ENCODE results near the gene SLC31A2. TPM values are rescaled to one million over a fixed set of nuclear protein-coding genes. Genes with fewer than 3 reads are reported as not detected.
"Not testable (repeated sequence)": the region's sequence is repeated elsewhere in the genome, so short reads cannot be mapped to it uniquely, and the experiment has no call there.

Gene SLC31A2
- total RNA-seq, result 10 to 100 TPM in 3 of 4 donors, 1 to 10 TPM in 1; 6.7 to 26.6 (median 13.6) TPM

- 0% methylated on average over 2 to 28 of the region's 87 CpGs for WGBS, 2 donors (ENCODE audit: low coverage in 1 of 2)
- Histone ChIP-seq H3K36me3 (no peaks in the 10 kb centered on the region), H3K27me3 (peaks cover 3% of the 10 kb centered on the region), H3K4me1 (peaks cover 0 to 55% (median 6%) of the 10 kb centered on the region in 3 donors), H3K4me3 (peak within 1 kb of the TSS; percentile 76 to 80), H3K27ac (peak within 1 kb of the TSS; percentile 13 to 88 (median 80)), H3K9me3 (no peaks in the 10 kb centered on the region)
- ATAC-seq, result peak; percentile 94
- TF ChIP-seq CTCF (IDR thresholded peaks at IDR 0.05) (peak in 3 of 4 experiments; percentile 24 to 58 (median 29)), POLR2AphosphoS5 (IDR thresholded peaks at IDR 0.05) (peak; percentile 52), POLR2A (IDR thresholded peaks at IDR 0.05) (peak; percentile 63 to 78), EP300 (IDR thresholded peaks at IDR 0.05) (no peak)
These were observed at the start of gene SLC31A2 for GRCh38 chr9:113150670-113151611. TSS of gene SLC31A2 (plus strand) at chr9:113151007. CDS start at chr9:113151075, 68 bp downstream.

- no CpG with 5 or more reads among the region's 6 CpGs for WGBS, 2 donors (ENCODE audit: low coverage in 1 of 2)
These were observed 45.5 kb upstream of the SLC31A2 start for GRCh38 chr9:113105345-113105744.

GRCh38 chr9:113111065-113111951 lies 39.5 kb upstream of the SLC31A2 start:
- peak; percentile 76 for ATAC-seq
- WGBS, 2 donors (ENCODE audit: low coverage in 1 of 2), result 0 to 29% methylated on average over 1 to 2 of the region's 56 CpGs
- H3K36me3 ChIP-seq, H3K27ac ChIP-seq, H3K27me3 ChIP-seq, H3K4me3 ChIP-seq, H3K9me3 ChIP-seq, H3K4me1 ChIP-seq: not testable (repeated sequence)
- TF ChIP-seq CTCF (IDR thresholded peaks at IDR 0.05), result peak; percentile 26 to 80 (median 63)

More at GRCh38 chr9:113105345-113105744, 45.5 kb upstream of the SLC31A2 start:
- not testable (repeated sequence) for H3K9me3 ChIP-seq, H3K27me3 ChIP-seq, H3K4me3 ChIP-seq, H3K4me1 ChIP-seq, H3K36me3 ChIP-seq, H3K27ac ChIP-seq, ATAC-seq

GRCh38 chr9:113112706-113113510 lies 37.9 kb upstream of the SLC31A2 start:
- 0% methylated on average over 1 of the region's 54 CpGs; no CpG with 5 or more reads in 1 of the 2 donors for WGBS, 2 donors (ENCODE audit: low coverage in 1 of 2)
- H3K4me3 ChIP-seq, H3K4me1 ChIP-seq, H3K27ac ChIP-seq, H3K9me3 ChIP-seq, H3K27me3 ChIP-seq, H3K36me3 ChIP-seq: not testable (repeated sequence)
- peak; percentile 80 for ATAC-seq
- peak in 3 of 4 experiments; percentile 37 to 62 (median 46) for TF ChIP-seq CTCF (IDR thresholded peaks at IDR 0.05)

GRCh38 chr9:113118829-113119228 lies 32.0 kb upstream of the SLC31A2 start:
- H3K9me3 ChIP-seq, H3K36me3 ChIP-seq, H3K4me1 ChIP-seq, H3K4me3 ChIP-seq, ATAC-seq, H3K27me3 ChIP-seq, H3K27ac ChIP-seq: not testable (repeated sequence)
- no CpG with 5 or more reads among the region's 6 CpGs for WGBS, 2 donors (ENCODE audit: low coverage in 1 of 2)

Measured in gastroesophageal sphincter (tissue), 4 donors.